ENCODE results near the gene PCGF3. TPM values are rescaled to one million over a fixed set of nuclear protein-coding genes. Genes with fewer than 3 reads are reported as not detected.
"Not testable (repeated sequence)": the region's sequence is repeated elsewhere in the genome, so short reads cannot be mapped to it uniquely, and the experiment has no call there.

Gene PCGF3
- total and polyA plus RNA-seq, 10 of the 15 experiments (the other 5 are each of a cell fraction or from before 2014, with no cell fraction given) = 2.2 to 43.8 (median 15.9) TPM

DNA sequence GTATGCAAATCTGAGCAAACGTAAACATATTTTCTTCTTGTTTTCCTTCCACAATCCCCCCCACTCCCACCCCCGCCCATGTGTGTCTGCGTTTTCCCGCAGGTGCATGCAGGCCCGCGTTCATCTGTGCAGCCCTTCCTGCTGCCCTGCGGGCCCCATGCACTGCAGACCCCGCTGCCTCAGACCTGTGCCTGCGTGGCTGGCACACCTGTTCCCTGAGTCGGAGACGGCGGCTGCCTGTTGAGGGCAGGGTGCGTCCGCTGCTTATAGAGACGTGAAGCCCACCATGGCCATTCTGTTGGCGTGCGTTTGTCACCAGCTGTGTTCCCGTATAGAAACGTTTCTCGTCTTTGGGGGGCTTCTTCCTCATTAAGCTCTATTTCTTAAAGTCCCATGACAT, 51.5 kb downstream of the PCGF3 start:
- ChIA-PET CTCF (interaction anchor here (0.9 to 1.7 kb wide), 2 partner anchors 9 to 231 kb away, joined by 3 to 5 read pairs; no protein-coding TSS in a partner anchor), RAD21 (ENCODE audit: unreplicated experiment) (no interaction called here), SMC1A (ENCODE audit: uncharacterized antibody, unreplicated experiment) (interaction anchor here (1.1 kb wide), 1 partner anchor 19 kb away, joined by 3 read pairs; no protein-coding TSS in a partner anchor), POLR2A (interaction anchor here (0.6 kb wide), 1 partner anchor 24 kb away, joined by 3 read pairs; no protein-coding TSS in a partner anchor)
- H3K4me2 ChIP-seq (ENCODE audit: control insufficient read depth, insufficient read depth) = no peak overlapping the region
- in situ Hi-C loops (cut with MboI) (no loop called here), intact Hi-C loops (cut with micrococcal nuclease; ENCODE audit: unreplicated experiment) (no loop called here)
- no peak overlapping the region for H2AFZ ChIP-seq (ENCODE audit: control insufficient read depth, low read depth, low read length)
- no peaks in the 10 kb centered on the region for H4K20me1 ChIP-seq (ENCODE audit: control insufficient read depth, insufficient read depth)
- no peaks in the 10 kb centered on the region for H3K27me3 ChIP-seq (replicated peaks in 1 of 2; ENCODE audit: control insufficient read depth in 2 of 2, insufficient read depth in 2 of 2, low read length in 1 of 2)
- BruUV-seq (replicated peaks) = no TSS peak
- no peak for FAIRE-seq
- no peak overlapping the region for H3K27ac ChIP-seq (ENCODE audit: control insufficient read depth, insufficient read depth)
- no peak overlapping the region for H3K9ac ChIP-seq (ENCODE audit: control insufficient read depth, insufficient read depth, low read length)
- no peaks in the 10 kb centered on the region for H3K4me1 ChIP-seq (ENCODE audit: control insufficient read depth, insufficient read depth, low read length)
- DNase-seq (ENCODE audit: low read depth, low spot score) = no peak
- no peak overlapping the region for H3K4me3 ChIP-seq
- ATAC-seq = no peak
- H3K9me3 ChIP-seq (replicated peaks; ENCODE audit: control insufficient read depth, insufficient read depth, low read length) = no peaks in the 10 kb centered on the region
- WGBS (ENCODE audit: insufficient coverage, insufficient replicate concordance, low lambda C conversion rate, missing lambda C conversion rate) = 90% methylated on average over 20 of the region's 20 CpGs
- peaks cover 6 to 13% of the 10 kb centered on the region in 2 experiments for H3K36me3 ChIP-seq (ENCODE audit: control insufficient read depth in 2 of 2, insufficient read depth in 2 of 2, low read length in 1 of 2)
- H3K79me2 ChIP-seq (ENCODE audit: control insufficient read depth, insufficient read depth, low read length) = no peaks in the 10 kb centered on the region
- TF ChIP-seq IKZF2 (IDR thresholded peaks at IDR 0.05) = no peak
- no peak for TF ChIP-seq DPF2 (IDR thresholded peaks at IDR 0.05)
- no peak for TF ChIP-seq SREBF1 (IDR thresholded peaks at IDR 0.05; ENCODE audit: low read length)

DNA sequence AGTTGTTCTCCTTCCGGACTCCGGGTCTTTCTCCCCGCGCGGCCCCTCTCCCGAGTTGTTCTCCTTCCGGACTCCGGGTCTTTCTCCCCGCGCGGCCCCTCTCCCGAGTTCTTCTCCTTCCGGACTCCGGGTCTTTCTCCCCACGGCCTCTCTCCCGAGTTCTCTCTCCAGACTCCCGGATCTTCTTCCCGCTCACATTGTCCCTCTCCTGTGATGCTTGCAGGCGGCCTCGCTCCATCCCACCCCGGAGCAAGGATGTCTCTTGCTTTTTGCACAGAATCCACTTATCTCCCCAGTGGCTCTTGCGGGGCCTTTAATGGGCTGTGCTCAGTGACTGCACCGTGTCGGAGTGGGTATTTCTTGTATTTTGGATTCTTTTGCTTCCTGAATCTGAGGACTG, 54.2 kb downstream of the PCGF3 start:
- FAIRE-seq = not testable (repeated sequence)
- H3K36me3 ChIP-seq (ENCODE audit: control insufficient read depth in 2 of 2, insufficient read depth in 2 of 2, low read length in 1 of 2) = peaks cover 11 to 17% of the 10 kb centered on the region in 2 experiments

More for the DNA sequence above, 54.2 kb downstream of the PCGF3 start:
- H3K79me2 ChIP-seq (ENCODE audit: control insufficient read depth, insufficient read depth, low read length); H4K20me1 ChIP-seq (ENCODE audit: control insufficient read depth, insufficient read depth); BruUV-seq (replicated peaks); H3K4me3 ChIP-seq; RAD21 ChIA-PET (ENCODE audit: unreplicated experiment); in situ Hi-C loops (cut with MboI); SMC1A ChIA-PET (ENCODE audit: uncharacterized antibody, unreplicated experiment); H3K4me2 ChIP-seq (ENCODE audit: control insufficient read depth, insufficient read depth); H3K9me3 ChIP-seq (replicated peaks; ENCODE audit: control insufficient read depth, insufficient read depth, low read length); H3K27me3 ChIP-seq (replicated peaks in 1 of 2; ENCODE audit: control insufficient read depth in 2 of 2, insufficient read depth in 2 of 2, low read length in 1 of 2); ATAC-seq; POLR2A ChIA-PET; DNase-seq (ENCODE audit: low read depth, low spot score); intact Hi-C loops (cut with micrococcal nuclease; ENCODE audit: unreplicated experiment); H3K4me1 ChIP-seq (ENCODE audit: control insufficient read depth, insufficient read depth, low read length); H3K27ac ChIP-seq (ENCODE audit: control insufficient read depth, insufficient read depth); H3K9ac ChIP-seq (ENCODE audit: control insufficient read depth, insufficient read depth, low read length); CTCF ChIA-PET; H2AFZ ChIP-seq (ENCODE audit: control insufficient read depth, low read depth, low read length): not testable (repeated sequence)
- 92% methylated on average over 11 of the region's 24 CpGs for whole genome bisulfite sequencing (ENCODE audit: insufficient coverage, insufficient replicate concordance, low lambda C conversion rate, missing lambda C conversion rate)

All from GM12878 (cell line).